Left ventricle myocardium inferior (tissue), 1 donor: ENCODE measurements around the gene PIEZO2. TPM values are rescaled to one million over a fixed set of nuclear protein-coding genes. Genes with fewer than 3 reads are reported as not detected.

ENCODE experiments used
- DNase-seq: peaks from one replicate; pipeline ENCODE4 v3.0.0-alpha.2; 2020
- H3K27ac ChIP-seq: fragments of 200-600 bp; replicated peaks from 2 replicates; pipeline ENCODE4 v1.8.0; 2021
- H3K27me3 ChIP-seq: fragments of 200-600 bp; 2 replicates; pipeline ENCODE4 v1.8.0; 2021; ENCODE audit warnings: low read depth
- H3K36me3 ChIP-seq: fragments of 200-600 bp; 2 replicates; pipeline ENCODE4 v1.8.0; 2021
- H3K4me1 ChIP-seq: fragments of 200-600 bp; 2 replicates; pipeline ENCODE4 v1.8.0; 2021
- H3K4me3 ChIP-seq: fragments of 200-600 bp; 2 replicates; pipeline ENCODE4 v1.8.0; 2021; ENCODE audit warnings: mild to moderate bottlenecking, moderate library complexity
- H3K9me3 ChIP-seq: fragments of 200-600 bp; replicated peaks from 2 replicates; pipeline ENCODE4 v1.8.0; 2021
- CTCF ChIP-seq: fragments of 200-600 bp; IDR thresholded peaks from 2 replicates; pipeline ENCODE4 v1.8.0; 2021; ENCODE audit warnings: antibody characterized with exemption, mild to moderate bottlenecking, borderline replicate concordance
- intact Hi-C: fragments of 100-400 bp; cut with micrococcal nuclease; formaldehyde crosslinking; loops from one replicate; pipeline ENCODE4 v1.11.0; 2022
- total RNA-seq: library from RNA; stranded (reverse); fragmentation: NEBNext Ultra II Directional; extraction: Animal tissue kit (Norgen Biotek cat#: 25700); gene quantifications from one replicate; pipeline ENCODE4 v1.2.1, GENCODE V29; 2021
- donor health status: DM: no; HTN: yes; CAD: no; lungs with severe emphysema.

Gene PIEZO2
- total RNA-seq, 1 donor from 2014 or later = 0.33 TPM

DNA sequence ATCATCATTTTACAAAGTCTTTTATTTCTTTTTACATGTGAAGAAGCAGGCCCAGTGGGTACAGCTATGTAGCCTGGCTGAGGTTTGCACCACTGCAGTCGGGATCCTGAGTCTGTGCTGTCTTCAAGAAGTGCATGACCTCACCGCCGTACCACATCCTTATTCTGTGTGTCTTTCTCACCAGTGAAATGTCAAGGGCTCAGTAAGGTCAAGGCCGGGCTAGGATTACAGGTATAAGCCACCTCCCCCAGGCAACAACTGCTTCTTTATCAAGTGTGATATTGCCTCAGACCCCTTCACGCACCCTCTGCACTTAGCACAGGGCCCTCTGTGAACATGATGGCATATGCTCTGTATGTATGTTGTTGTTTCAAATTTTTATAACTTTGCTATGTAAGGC, 76.7 kb downstream of the PIEZO2 start:
- H3K4me3 ChIP-seq = no peak overlapping the region
- intact Hi-C loops = no loop called here
- H3K36me3 ChIP-seq = no peaks in the 10 kb centered on the region
- H3K9me3 ChIP-seq = no peaks in the 10 kb centered on the region
- no peaks in the 10 kb centered on the region for H3K4me1 ChIP-seq
- TF ChIP-seq CTCF = no peak
- DNase-seq = no peak
- no peak overlapping the region for H3K27ac ChIP-seq
- no peaks in the 10 kb centered on the region for H3K27me3 ChIP-seq

GRCh38 chr18:11071300-11071699, 78.1 kb downstream of the PIEZO2 start:
- no peak for TF ChIP-seq CTCF
- H3K36me3 ChIP-seq = no peaks in the 10 kb centered on the region

DNA sequence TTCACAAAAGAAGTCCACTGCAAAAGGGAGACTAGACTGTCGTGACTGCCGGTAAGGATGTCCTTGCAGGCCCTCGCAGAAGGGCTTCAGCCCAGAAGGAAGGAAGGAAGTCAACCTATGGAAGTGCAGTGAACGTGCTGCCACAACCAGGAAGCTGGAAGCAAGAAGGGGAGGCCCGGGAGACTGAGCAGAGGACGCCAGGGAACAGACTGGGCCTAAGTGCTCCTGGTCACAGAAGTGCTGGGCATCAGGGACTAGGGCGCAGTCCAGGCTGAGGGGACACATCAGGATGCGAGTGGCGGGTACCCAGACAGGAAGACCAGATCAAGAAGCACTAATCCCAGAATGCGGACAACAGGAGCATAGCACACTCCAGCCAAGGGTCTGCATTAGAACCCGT, 78.8 kb downstream of the PIEZO2 start:
- no peak for DNase-seq

More at GRCh38 chr18:11071300-11071699, 78.1 kb downstream of the PIEZO2 start:
- no peaks in the 10 kb centered on the region for H3K9me3 ChIP-seq
- no peak overlapping the region for H3K4me3 ChIP-seq
- no peak for DNase-seq
- H3K4me1 ChIP-seq = no peaks in the 10 kb centered on the region
- intact Hi-C loops = no loop called here
- H3K27me3 ChIP-seq = no peaks in the 10 kb centered on the region
- no peak overlapping the region for H3K27ac ChIP-seq

GRCh38 chr18:11066038-11066437, 83.3 kb downstream of the PIEZO2 start:
- Histone ChIP-seq H3K27ac (no peak overlapping the region), H3K27me3 (no peaks in the 10 kb centered on the region), H3K36me3 (no peaks in the 10 kb centered on the region), H3K4me1 (no peaks in the 10 kb centered on the region), H3K4me3 (no peak overlapping the region), H3K9me3 (no peaks in the 10 kb centered on the region)
- DNase-seq = no peak
- intact Hi-C loops = no loop called here
- no peak for TF ChIP-seq CTCF

More for the DNA sequence above, 78.8 kb downstream of the PIEZO2 start:
- no peak overlapping the region for H3K27ac ChIP-seq
- H3K27me3 ChIP-seq = no peaks in the 10 kb centered on the region
- no peak overlapping the region for H3K4me3 ChIP-seq
- intact Hi-C loops = no loop called here
- H3K4me1 ChIP-seq = no peaks in the 10 kb centered on the region
- no peak for TF ChIP-seq CTCF
- H3K36me3 ChIP-seq = no peaks in the 10 kb centered on the region
- H3K9me3 ChIP-seq = no peaks in the 10 kb centered on the region

- DNase-seq = no peak
- H3K4me3 ChIP-seq = no peak overlapping the region
- no peak overlapping the region for H3K27ac ChIP-seq
- intact Hi-C loops = no loop called here
- H3K9me3 ChIP-seq = peaks cover 2% of the 10 kb centered on the region
- TF ChIP-seq CTCF = no peak
- H3K27me3 ChIP-seq = no peaks in the 10 kb centered on the region
- H3K36me3 ChIP-seq = no peaks in the 10 kb centered on the region
- no peaks in the 10 kb centered on the region for H3K4me1 ChIP-seq
These were observed 84.5 kb downstream of the PIEZO2 start for GRCh38 chr18:11064727-11065460.
